HEK293 (cell line): ENCODE measurements around the gene HSF2BP.
"Not testable (repeated sequence)": the region's sequence is repeated elsewhere in the genome, so short reads cannot be mapped to it uniquely, and the experiment has no call there.

Experiments used
- CTCF ChIA-PET: fragments of 350-600 bp; formaldehyde crosslinking; extraction: SDS; loops from one replicate; lab custom pipeline; 2021; ENCODE audit warnings: antibody characterized with exemption; lab: Yijun Ruan, JAX
- POLR2A ChIA-PET: fragments of 300-600 bp; formaldehyde crosslinking; extraction: SDS; loops from one replicate; lab custom pipeline; 2020; ENCODE audit warnings: antibody characterized with exemption, inconsistent platforms; lab: Yijun Ruan, JAX
- H3K27ac ChIP-seq: fragments of 200-500 bp; sonication (Bioruptor generic); 2 replicates; pipeline ENCODE4 v1.5.1; 2014; ENCODE audit warnings: low read depth, low read length, control low read depth, inconsistent platforms; ENCODE audit errors: extremely low read depth
- H3K36me3 ChIP-seq, 2 experiments: fragments of 200-500 bp in 1 of 2; sonication (Bioruptor generic) in 1 of 2; 1 replicate in 1 of 2; 2 replicates in 1 of 2; pipeline ENCODE4 v1.5.1; 2014 to 2017; ENCODE audit warnings: inconsistent platforms in 2 of 2, low read length in 2 of 2; ENCODE audit not compliant: control insufficient read depth in 2 of 2, insufficient read depth in 1 of 2
- H3K4me1 ChIP-seq: fragments of 200-500 bp; sonication (Bioruptor generic); 2 replicates; pipeline ENCODE4 v1.5.1; 2014; ENCODE audit warnings: mild to moderate bottlenecking, low read length, inconsistent platforms; ENCODE audit not compliant: control insufficient read depth, insufficient read depth
- H3K4me3 ChIP-seq: 2 replicates; pipeline ENCODE4 v1.5.1; 2011; ENCODE audit warnings: low read depth, mild to moderate bottlenecking, control low read depth, low read length, moderate library complexity
- H3K9me3 ChIP-seq: fragments of 200-500 bp; sonication (Bioruptor generic); 2 replicates; pipeline ENCODE4 v1.5.1; 2014; ENCODE audit warnings: low read depth, low read length, inconsistent platforms; ENCODE audit not compliant: control insufficient read depth, insufficient read depth

The HSF2BP gene

DNA sequence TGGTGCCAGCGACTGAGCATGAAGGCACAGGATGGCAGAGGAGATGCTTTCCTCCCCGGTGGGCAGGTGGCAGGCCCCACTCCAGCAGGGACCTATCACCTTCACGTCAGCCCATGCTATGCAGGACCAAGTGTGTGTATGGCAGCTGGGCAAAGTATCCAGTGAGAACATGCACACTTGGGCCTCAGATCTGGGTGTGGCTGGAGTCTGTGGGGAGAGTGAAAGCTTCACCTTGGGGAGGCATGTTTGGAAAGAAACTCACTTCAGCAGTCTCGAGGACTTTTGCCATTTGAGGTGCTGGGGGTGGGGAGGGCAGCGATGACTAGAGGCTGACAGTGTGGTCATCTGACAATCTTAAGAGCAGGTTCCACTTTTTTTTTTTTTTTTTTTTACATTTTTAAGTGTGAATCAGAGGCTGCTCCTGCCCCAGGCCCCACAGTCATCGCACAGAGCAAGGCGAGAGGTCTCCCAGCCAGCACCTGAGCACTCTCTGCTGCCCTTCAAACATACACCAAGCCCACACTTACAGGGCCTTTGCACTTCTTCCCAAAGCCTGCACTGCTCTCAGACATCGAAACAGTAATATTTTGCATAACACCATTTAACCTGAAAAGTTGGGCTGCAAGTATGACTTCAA is 136.7 kb downstream of the HSF2BP start:
- CTCF ChIA-PET, H3K4me1 ChIP-seq, H3K4me3 ChIP-seq, POLR2A ChIA-PET, H3K27ac ChIP-seq, H3K36me3 ChIP-seq, H3K9me3 ChIP-seq: not testable (repeated sequence)

DNA sequence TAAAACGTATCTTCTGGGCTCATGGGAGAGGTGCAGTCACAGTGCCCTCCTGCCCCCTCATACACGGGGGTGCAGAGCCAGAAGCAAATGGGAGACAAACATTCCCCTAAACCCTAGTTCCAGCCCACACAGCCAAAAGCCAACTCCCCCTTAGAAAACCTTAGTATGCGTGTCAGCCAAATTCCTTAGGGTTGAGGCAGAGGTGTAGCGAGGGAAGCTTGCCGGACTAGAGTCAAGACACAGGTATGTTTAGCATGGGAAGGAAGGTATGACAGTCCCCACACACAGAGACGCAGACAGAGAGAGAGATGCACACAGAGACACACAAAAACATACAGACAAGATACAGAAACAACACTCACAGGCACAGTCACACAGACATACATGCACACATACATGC is 141.6 kb downstream of the HSF2BP start:
- H3K27ac ChIP-seq, CTCF ChIA-PET, H3K4me1 ChIP-seq, H3K36me3 ChIP-seq, H3K4me3 ChIP-seq, POLR2A ChIA-PET, H3K9me3 ChIP-seq: not testable (repeated sequence)

DNA sequence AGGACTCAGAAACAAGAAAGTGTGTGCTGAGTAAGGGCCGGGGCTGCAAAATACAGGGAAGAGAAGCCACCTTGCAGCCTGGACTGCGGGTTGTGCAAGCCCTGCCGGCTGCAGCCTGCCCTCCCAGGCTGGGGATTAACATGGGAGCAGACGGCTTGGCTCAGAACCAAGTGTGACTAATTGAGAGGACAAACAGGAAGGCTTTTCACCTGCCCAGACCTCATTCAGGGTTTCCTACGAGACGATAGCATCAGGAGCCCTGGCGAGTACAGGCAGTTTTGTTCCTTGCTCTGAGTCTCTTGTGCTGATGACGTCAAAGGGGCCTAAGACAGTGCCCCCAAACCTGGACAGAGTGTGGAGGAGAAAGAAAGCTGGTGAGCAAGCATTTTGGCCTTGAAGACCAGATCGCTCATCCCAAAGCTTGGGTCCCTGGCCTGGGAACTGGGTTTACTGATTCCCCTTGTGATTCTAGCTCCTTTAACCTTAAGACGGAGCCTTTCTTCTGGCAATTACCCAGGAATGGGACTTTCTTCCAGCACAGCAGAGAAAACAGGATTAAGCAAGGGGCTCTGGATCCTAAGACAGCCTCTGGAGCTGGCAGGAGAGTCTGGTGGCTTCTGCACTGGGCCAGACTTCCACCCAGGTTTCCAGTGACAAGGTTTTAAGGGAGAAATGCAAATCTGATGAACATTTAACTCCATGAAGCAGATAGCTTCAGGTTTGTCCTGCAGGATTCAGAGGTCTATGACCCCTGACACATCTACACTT is 142.2 kb downstream of the HSF2BP start:
- H3K4me3 ChIP-seq, POLR2A ChIA-PET, H3K9me3 ChIP-seq, H3K4me1 ChIP-seq, H3K36me3 ChIP-seq, H3K27ac ChIP-seq, CTCF ChIA-PET: not testable (repeated sequence)

DNA sequence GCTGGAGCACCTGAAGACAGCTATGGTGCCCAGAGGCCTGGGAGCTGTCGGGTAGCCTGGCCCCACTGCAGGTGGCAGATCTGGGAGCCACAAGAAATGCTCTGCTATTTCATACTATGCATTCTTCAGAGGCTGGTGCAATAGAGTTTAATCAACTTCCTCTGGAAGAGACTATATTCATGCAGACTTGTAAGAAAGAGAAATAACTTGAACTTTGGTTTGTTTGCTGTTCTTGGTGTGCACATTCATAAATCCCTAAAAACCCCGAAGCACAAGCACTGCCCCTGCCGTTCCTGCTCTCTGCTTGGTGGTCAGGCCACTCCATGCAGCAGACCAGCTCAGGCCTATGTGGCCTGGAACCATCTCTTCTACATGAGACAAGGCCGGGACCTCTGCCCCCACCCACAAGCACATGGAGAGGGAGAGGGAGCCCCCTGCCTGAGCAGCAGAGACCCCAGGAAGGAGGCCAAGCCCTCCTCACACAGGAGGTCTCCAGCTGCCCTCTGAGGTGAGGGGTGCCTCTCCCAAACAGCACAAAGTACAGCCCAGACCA is 142.9 kb downstream of the HSF2BP start:
- H3K27ac ChIP-seq, H3K9me3 ChIP-seq, H3K4me3 ChIP-seq, H3K4me1 ChIP-seq, POLR2A ChIA-PET, H3K36me3 ChIP-seq, CTCF ChIA-PET: not testable (repeated sequence)

DNA sequence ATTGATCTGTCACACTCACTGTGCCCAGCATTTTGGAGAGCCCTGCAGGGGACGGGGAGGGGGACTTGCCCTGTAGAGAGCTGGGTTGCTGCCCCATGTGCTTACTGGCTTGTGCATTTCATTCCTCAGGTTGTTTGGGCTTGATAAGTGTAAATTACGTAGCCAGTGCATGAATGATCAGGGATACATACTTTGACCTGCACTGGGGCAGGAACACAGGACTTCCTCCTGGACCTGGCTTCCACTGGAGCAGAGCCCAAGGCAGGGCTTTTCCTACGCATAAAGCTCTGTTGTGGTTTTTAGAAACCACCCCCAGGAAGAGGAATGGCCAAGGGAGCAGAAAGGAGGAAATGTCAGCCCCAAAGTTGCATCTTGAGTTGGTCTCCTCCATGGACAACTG is 144.5 kb downstream of the HSF2BP start:
- H3K4me3 ChIP-seq, H3K36me3 ChIP-seq, H3K4me1 ChIP-seq, H3K9me3 ChIP-seq, H3K27ac ChIP-seq, POLR2A ChIA-PET, CTCF ChIA-PET: not testable (repeated sequence)

DNA sequence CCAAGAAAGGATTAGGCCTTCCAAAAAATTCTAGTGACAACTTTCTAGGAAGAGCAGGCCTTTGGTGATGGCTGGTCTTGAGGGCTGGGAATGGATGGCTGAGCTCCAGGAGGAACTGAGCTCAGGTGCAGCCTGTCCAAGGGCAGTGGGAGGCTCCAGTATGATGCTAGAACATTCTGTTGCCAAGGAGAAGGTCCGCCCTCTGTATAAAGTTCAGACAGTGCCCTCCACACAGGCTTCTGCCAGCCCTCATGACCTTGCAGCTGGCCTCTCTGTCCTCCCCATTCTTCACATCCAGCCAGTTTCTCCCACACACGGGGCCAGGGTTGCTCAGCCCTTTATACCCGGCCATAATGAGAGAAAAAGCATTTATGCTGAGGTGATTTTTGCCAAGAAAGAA is 146.3 kb downstream of the HSF2BP start:
- H3K27ac ChIP-seq, H3K36me3 ChIP-seq, H3K9me3 ChIP-seq, POLR2A ChIA-PET, H3K4me1 ChIP-seq, CTCF ChIA-PET, H3K4me3 ChIP-seq: not testable (repeated sequence)

DNA sequence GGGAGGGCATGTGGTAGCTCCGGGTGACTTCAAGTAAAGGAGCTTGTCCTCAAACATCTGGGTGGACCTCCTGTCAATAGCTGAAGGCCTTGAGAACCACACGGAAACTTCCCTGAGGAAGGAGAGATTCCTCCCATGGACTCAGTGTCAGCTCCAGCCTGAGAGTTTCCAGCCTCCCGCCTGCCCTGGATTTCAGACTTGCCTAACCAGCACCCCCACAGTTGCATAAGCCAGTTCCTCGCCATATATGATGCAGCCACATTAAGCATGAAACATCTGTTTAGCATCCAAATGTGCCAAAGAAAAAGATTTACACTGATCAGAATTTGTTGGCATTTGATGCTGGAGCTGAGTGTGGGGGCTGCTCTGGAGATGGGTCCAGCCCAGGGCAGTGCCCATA is 148.1 kb downstream of the HSF2BP start:
- H3K27ac ChIP-seq, H3K9me3 ChIP-seq, POLR2A ChIA-PET, H3K4me1 ChIP-seq, CTCF ChIA-PET, H3K36me3 ChIP-seq, H3K4me3 ChIP-seq: not testable (repeated sequence)

DNA sequence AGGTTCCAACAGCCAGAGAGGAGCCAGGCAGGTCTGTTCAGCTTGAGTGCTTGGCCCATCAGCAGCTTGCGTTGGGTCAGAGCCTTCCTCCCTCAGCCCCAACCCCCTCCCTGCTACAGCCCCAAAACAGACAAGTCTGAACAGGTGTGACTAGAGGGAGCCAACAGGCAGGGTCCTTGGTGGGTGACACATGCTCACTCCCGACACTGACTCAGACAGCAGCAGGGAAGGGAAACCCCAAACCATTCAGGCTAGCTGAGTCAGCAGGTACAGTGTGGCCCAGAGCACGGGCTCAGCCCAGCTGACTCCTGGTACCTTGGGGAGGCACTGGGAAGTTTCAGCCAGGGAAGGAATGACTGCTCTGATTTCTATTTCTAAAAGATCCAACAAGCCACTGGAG is 148.6 kb downstream of the HSF2BP start:
- POLR2A ChIA-PET, H3K4me3 ChIP-seq, H3K36me3 ChIP-seq, H3K9me3 ChIP-seq, H3K4me1 ChIP-seq, CTCF ChIA-PET, H3K27ac ChIP-seq: not testable (repeated sequence)

DNA sequence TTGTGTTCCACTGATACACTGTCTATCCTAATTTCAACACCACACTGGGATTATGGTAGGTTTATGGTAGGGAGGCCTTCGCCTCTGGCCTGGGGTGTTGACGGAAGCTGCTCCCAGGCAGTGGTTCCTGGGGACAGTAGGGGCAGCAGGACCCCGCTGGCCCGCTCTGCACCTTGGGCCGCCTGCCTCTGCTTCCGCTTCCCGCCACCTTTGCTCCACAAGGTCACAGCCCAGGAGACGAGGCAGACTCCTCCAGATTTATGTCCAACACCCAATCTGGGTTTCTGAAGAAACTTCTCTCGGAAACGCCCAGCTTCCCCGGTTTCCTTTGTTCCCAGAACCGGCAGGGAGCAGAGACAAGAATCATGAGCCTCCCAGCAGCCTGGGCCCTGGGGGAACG is 155.4 kb downstream of the HSF2BP start:
- H3K4me1 ChIP-seq, H3K27ac ChIP-seq, H3K9me3 ChIP-seq, POLR2A ChIA-PET, H3K36me3 ChIP-seq, CTCF ChIA-PET, H3K4me3 ChIP-seq: not testable (repeated sequence)

DNA sequence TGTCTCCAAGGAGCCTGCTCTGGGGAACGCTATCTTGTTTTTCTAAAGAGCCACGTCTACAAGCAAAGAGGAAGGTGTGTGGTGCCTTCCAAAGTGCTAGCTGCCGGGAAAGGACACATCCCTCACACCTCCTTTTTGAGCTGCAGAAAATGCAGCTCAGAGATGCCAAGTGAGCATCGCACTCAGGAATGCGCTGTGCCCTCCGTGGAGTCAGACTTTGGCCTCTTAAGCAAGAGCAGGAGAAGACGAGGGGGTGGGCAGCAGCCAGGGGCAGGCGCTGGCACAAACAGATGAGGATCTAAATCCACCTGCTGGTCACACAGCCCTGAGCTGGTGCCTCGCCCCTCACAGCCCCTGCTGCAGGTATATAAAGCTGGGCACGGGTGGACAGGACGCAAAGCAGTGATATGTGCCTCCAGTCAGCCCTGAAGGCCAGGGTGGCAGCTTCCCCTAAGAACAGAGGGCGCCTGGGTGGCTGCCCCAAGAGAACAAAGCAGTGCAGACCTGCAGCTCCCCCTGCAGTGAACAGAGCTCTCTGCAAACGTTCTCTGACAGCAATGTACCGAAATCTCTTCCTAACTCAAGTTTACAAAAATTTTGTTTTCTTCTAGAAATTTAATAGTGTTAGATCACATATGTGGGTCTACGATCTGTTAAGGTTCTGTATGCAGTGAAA is 156.1 kb downstream of the HSF2BP start:
- H3K4me3 ChIP-seq, H3K36me3 ChIP-seq, H3K27ac ChIP-seq, H3K4me1 ChIP-seq, POLR2A ChIA-PET, H3K9me3 ChIP-seq, CTCF ChIA-PET: not testable (repeated sequence)
